Neural cell (in vitro differentiated cells): ENCODE data around the gene CCER1.

Experiments
- EP300 ChIP-seq: fragments of 450-650 bp; conservative IDR thresholded peaks from 2 replicates; pipeline ENCODE4 v1.6.1; 2014; ENCODE audit warnings: antibody characterized with exemption, mild to moderate bottlenecking, moderate library complexity; ENCODE audit not compliant: poor library complexity, severe bottlenecking
- MXI1 ChIP-seq: fragments of 450-650 bp; conservative IDR thresholded peaks from 2 replicates; pipeline ENCODE4 v1.6.1; 2014; ENCODE audit warnings: antibody characterized with exemption, mild to moderate bottlenecking; ENCODE audit not compliant: poor library complexity, severe bottlenecking
- POLR2AphosphoS5 ChIP-seq: IDR thresholded peaks from 2 replicates; pipeline ENCODE4 v1.6.1; 2012
- RAD21 ChIP-seq: fragments of 450-650 bp; conservative IDR thresholded peaks from 2 replicates; pipeline ENCODE4 v1.6.1; 2014; ENCODE audit warnings: antibody characterized with exemption, mild to moderate bottlenecking, moderate library complexity
- TF ChIP-seq, protein P1 (sequence below): IDR thresholded peaks from 2 replicates; pipeline ENCODE4 v1.6.1; 2012; ENCODE audit warnings: borderline replicate concordance

GRCh38 chr12:90995010-90995409, 40.0 kb upstream of the CCER1 start:
- TF ChIP-seq POLR2AphosphoS5 (no peak), MXI1 (no peak), RAD21 (no peak), EP300 (no peak)
- TF ChIP-seq, protein P1, sequence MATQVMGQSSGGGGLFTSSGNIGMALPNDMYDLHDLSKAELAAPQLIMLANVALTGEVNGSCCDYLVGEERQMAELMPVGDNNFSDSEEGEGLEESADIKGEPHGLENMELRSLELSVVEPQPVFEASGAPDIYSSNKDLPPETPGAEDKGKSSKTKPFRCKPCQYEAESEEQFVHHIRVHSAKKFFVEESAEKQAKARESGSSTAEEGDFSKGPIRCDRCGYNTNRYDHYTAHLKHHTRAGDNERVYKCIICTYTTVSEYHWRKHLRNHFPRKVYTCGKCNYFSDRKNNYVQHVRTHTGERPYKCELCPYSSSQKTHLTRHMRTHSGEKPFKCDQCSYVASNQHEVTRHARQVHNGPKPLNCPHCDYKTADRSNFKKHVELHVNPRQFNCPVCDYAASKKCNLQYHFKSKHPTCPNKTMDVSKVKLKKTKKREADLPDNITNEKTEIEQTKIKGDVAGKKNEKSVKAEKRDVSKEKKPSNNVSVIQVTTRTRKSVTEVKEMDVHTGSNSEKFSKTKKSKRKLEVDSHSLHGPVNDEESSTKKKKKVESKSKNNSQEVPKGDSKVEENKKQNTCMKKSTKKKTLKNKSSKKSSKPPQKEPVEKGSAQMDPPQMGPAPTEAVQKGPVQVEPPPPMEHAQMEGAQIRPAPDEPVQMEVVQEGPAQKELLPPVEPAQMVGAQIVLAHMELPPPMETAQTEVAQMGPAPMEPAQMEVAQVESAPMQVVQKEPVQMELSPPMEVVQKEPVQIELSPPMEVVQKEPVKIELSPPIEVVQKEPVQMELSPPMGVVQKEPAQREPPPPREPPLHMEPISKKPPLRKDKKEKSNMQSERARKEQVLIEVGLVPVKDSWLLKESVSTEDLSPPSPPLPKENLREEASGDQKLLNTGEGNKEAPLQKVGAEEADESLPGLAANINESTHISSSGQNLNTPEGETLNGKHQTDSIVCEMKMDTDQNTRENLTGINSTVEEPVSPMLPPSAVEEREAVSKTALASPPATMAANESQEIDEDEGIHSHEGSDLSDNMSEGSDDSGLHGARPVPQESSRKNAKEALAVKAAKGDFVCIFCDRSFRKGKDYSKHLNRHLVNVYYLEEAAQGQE, result no peak
